GM19328 (cell line): Measurements from ENCODE around the gene ZBTB16.

Source experiments
- ATAC-seq: cut with Tn5 transposase; IDR thresholded peaks from one replicate; pipeline ENCODE4 v1.9.1; 2021; ENCODE audit warnings: mild to moderate bottlenecking, moderate library complexity; ENCODE audit not compliant: unreplicated experiment

Gene ZBTB16

GRCh38 chr11:114255289-114255688 is 195.8 kb downstream of the ZBTB16 start:
- no peak for ATAC-seq

DNA sequence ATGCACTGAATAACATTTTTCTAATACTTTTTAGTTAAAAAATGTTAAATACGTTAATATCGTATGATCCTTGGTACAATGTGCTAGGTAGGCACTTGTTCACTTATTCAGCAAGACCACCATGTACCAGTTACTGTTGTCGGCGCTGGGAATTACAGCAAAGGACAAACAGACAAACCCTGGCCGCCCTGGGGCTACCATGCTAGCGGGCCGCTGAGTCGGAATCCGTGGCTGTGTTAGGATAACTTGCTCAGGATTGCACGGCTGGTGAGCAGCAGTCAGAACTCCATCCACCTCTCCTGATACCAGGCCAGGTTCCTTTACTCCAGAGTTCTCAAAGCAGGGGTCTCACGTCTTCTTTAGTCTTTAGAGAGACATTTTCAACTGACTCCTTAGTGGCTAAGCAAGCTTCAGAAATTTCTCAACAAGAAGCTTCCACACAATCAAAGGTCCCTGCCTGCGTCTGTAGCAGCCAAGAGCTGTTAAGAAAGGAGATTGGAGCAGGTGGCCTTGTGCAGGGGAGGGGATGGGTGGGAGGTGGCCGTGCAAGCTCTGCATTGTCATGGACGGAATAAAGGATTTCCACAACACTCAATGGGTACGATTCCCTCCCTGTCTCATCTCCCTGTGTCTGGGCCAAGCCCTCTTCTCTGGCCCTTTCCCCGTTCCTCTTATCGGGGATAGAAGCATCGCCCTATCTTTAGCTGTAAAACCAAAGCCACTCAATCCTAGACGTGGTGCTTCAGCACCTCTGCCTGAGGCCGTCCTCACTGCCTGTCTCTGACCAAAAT is 196.9 kb downstream of the ZBTB16 start:
- no peak for ATAC-seq

DNA sequence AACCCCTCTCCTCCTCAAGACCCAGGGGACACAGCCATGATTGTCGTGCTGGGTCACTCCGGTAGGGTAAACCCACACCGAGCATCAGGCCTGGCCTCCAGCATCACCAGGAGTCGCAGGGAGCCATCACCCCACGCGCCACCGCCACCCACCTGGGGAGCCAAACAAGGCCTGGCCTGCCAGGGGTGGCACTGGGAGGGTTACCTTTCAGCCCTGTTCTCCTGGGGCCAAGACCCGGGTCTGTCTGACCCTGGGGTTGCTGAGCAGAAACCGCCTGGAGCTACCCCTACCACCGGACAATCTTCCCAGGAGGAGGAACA is 197.4 kb downstream of the ZBTB16 start:
- ATAC-seq: no peak

DNA sequence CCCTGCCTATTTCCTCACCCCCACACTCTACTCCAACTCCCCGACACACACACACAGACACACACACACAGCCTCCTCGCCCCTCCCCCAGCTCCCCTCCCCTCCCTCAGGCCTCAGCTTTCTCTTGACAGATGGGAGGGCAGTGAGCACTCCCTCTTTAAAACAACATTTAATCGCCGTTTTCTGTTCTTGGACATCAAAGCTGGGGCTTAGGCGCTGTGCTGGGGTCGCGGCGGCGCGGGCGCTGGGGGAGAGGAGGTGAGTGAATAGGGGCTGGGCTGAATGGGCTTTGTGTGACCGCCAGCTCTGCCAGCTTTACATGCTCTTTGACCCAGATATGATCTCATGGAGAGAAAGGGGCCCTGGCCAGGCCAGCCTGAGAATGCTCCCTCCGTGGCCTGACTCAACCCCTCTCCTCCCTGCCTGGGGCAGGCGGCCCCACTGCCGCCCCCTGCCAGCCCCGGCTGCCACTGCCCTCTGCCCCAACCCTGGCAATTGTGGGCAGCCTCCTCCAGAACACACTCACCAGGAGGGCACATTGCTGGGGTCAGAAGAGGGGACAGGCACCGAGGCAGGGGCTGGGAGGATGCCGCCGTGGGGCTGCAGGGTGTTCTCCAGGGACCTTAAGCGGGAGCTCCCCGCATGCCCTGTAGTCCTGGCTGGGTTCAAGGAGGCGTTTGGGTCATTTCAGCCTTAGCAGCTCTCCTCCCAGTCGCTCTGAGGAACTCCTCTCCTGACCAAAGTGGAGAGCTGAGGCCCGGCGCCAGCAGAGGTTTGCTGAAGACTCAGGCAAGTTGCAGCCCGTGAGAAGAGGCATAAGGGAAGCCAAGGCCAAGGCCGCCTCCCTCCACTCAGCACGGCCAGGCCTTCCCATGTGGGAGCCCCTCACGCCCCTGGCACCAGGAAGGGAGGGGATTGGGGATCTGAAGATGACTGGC is 198.4 kb downstream of the ZBTB16 start:
- no peak for ATAC-seq

GRCh38 chr11:114258696-114259095 is 199.2 kb downstream of the ZBTB16 start:
- no peak for ATAC-seq

DNA sequence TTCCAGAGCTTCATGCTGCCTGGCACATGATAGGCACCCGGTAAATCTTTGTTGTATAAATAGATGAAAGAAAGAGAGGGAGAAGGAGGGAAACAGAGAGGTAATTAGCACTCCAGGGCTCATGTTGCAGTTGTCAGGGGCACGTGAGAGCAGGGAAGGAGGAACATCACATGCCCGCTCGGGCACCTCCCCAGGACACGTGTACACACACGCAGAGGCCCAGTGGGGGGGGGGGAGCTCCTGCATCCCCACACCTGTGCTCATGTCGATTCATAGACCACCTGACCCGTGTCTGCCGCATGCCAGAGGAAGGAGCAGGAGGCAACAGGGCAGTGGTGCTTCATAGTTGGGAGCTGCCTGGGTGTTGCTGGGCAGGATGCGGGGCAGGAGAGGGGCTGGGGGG is 199.6 kb downstream of the ZBTB16 start:
- ATAC-seq: no peak

DNA sequence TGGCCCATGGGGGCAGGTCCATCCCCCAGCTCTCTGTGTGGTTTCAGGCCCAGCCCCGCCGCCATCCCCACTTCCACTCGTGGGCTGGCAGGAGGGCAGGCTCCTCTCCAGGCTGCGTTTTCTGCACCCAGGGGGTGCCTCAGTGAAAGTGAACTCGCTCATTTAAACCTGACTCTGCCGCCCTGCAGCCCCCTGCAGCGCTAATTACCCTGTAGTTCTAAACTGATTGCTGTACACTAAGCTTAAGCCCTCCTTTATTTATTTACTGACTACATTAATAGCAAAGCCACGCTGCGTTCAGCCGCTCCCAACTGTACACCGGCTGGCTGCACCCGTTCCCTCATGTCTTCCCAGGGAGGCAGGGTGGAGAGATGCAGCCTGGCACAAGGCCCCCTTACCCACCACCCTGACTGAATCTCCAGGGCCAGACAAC is 200.1 kb downstream of the ZBTB16 start:
- ATAC-seq: no peak

GRCh38 chr11:114260077-114260476 is 200.6 kb downstream of the ZBTB16 start:
- ATAC-seq: no peak

- no peak for ATAC-seq
Observed at GRCh38 chr11:114260483-114260882, 201.0 kb downstream of the ZBTB16 start.

- no peak for ATAC-seq
Observed at GRCh38 chr11:114261791-114262190, 202.3 kb downstream of the ZBTB16 start.

- ATAC-seq: no peak
Observed at GRCh38 chr11:114262681-114263512, 203.4 kb downstream of the ZBTB16 start.

- no peak for ATAC-seq
Observed at GRCh38 chr11:114263513-114264170, 204.1 kb downstream of the ZBTB16 start.

- ATAC-seq: no peak
Observed at GRCh38 chr11:114264381-114264780, 204.9 kb downstream of the ZBTB16 start.

- ATAC-seq: no peak
Observed at GRCh38 chr11:114265122-114265878, 205.8 kb downstream of the ZBTB16 start.

DNA sequence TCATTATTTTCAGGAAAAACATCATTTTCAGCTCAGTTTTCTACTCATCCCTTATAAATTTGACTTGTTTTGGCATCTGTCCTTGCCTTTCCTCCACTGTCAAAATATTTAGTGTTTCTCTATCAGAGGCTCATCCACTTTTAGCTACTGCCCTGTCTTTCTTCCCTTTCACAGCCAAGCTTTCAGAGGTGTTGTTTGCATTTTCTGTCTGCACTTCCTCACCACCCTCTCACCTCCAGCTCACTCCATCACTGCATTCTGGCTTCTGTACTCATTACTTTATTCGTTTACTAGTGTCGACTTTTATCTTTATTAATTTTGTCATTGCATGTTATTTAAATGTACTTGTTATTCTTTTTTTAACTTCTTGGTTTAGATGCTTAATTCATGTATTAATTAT is 210.0 kb downstream of the ZBTB16 start:
- no peak for ATAC-seq

GRCh38 chr11:114270531-114271270 is 211.2 kb downstream of the ZBTB16 start:
- no peak for ATAC-seq

DNA sequence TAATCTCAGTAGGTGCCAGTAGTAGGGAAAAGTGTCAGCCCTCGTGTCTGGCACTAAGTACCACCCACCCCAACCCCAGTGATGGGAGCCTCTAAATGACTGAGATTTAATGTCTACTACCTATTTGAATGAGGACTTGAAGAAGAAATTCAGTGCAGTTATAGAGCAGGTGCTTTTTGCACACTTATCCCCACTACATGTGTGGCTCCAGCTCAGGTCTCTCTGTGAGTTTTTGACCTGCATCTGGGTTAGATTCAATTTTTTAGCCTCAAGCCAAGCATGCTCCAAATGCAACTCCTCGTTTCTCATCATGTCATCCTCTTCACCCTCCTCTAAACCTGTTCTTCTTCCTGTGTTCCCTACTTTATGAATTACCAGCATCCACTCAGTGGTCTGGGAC is 211.8 kb downstream of the ZBTB16 start:
- no peak for ATAC-seq

DNA sequence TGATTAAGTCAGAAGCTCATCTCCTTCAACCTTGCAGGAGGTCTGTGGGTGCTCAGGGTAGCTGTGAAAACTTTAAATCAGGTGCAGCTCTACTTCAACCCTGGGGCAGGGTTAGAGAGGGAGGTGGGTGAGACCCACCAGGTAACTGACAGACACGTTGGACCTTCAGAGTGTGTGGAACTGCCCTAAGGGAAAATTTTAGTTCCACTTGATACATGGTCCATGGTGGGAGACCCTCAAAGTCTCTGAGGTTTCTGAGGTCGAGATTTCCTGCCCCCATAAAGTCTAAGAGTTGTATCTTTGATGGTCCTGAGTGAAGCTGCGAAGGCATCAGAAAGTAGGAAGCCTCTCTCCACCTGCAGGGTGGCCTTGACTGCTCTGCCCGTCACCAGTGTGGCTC is 212.8 kb downstream of the ZBTB16 start:
- no peak for ATAC-seq

DNA sequence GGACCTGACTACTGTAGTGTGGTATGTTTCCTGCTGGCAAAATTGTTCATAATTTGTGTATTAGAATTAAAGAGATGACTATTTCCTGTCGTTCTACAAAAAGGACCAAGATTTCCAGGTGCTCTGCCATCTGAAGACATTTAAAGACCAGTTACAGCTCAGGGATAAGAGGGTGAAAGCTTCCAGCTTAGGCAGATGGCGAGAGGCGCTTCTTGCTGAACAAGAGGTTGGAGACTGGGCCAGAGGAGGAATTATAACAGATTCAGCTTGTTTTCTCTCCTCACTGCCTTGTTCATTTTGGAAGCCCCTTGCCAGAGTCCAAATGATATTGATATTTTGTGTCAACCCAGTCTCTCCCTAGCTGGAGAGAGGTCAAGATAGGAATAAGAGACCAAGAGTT is 213.6 kb downstream of the ZBTB16 start:
- ATAC-seq: no peak
